ENCODE data around the gene CHADL.

The CHADL gene

DNA sequence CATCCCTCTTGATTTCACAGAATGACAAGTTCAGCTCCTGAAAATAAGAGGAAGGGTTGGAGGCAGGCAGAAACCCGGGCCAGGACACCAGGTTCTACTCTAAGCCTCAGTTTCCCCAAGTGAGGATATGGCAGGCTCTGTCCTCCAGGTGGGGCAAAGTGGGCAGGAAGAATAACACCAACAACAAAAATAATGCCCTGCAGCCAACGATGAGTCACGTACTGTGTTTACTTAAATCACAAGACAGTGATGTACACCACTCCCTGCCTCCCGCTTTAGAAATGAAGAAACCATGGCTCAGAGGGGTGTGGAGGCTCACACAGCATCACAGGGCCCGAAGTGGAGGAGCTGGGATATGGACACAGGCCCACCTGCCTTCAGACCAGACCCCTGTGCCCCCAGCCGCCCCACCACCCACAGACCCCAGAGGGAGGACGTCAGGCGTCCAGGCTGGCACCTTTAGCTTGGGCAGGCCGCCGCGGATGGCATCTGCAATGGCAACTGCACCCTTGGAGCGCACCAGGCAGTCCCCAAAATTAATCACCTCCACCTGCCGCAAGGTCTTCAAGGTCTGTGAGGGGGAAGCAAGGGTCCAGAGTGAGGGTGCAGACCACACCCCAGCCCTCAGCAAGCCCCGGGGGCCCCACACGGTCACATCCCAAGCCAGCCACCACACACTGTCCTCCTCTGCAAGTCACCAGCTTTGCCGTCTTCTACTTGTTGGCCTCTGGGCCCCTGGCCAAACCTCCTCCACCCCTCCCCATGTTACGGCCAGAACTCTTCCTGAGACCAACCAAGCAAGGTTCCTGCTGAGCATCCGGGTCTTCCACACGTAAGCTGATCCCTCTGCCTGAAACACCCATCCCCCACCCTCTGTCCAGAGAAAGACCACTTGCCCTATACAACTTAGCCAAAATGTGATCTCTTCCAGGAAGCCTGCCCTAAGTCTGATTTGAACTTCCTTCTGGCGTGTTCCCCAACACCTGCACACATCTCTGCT is 15.8 kb upstream of the CHADL start:
- DNase-seq (ENCODE audit: low read depth in 2 of 2) = no peak

DNA sequence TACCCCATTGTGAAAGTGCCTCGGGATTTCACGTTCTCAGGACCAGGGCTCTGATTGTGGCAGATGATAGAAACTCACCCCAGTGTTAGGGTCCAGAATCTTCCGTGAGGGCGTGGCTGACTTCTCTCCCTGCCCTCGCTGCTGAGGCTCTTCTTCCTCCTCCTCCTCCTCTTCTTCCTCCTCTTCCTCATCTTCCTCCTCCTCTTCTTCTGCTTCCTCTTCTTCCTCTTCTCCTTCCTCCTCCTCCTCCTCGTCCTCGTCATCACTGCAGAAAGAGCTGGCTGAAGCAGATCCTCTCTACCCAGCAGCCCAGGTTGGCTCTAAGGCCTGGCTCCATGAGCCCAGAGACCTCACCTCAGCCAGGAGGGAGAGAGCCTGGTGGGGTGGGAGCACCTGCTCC is 13.5 kb upstream of the CHADL start:
- no peak for DNase-seq (ENCODE audit: low read depth in 2 of 2)

DNA sequence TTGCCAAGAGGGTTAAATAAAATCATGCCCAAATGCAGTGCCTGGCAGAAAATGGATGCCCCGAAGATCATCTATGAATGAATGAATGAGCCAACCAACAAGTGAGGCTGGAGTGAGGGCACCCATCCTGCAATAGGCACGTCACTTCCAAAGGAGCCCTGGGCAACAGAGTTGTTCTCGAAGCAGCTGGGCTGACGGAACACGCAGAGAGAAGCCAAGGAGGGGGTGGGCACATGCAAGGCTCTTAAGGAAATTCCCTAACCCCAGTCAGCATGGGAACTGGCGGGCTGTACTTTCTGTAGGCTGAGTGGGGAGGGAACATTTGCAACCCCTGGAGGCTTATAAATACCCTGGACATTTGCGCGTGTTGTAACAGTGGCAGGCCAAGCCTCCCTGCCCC is 11.6 kb upstream of the CHADL start:
- no peak for DNase-seq (ENCODE audit: low read depth in 2 of 2)

DNA sequence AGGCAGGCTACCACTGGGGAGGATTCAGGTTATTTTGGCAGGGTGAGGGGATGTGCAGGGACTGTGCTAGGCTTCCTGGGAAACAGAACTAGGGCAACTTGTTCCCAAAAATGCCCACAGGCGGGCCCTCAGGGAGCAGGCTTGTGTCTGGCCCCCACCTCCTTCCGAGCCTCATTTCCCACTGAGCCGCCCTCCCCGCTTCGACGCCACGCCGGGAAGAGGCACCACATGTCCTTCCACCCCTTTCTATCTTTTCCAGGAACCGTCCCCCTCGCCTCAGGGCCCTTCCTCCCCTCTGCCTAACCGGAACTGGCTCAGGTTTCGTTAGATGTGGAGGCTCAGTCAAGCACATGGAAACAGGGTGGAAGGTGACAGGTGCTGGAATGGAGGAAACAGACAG is 9.4 kb upstream of the CHADL start:
- no peak for DNase-seq (ENCODE audit: low read depth in 2 of 2)

DNA sequence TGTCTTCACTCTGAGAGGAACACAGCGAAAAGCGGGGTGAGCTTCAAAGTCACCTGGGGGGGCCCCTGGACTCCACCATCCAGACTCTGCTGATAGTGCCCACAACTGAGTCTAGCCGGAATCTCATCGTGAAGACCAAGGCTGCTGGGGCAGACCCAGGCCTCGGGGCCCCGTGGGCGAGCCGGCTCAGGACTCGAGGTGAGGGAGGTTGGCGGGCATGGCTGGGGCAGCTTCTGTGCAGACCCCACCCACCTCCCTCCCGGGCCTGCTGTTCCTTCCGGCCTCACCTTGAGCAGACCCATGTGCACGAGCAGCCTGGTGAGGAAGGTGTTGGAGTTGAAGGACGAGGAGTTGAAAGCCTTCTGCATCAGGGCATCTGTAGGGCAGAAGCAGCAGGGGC is 8.7 kb upstream of the CHADL start:
- no peak for DNase-seq (ENCODE audit: low read depth in 2 of 2)

DNA sequence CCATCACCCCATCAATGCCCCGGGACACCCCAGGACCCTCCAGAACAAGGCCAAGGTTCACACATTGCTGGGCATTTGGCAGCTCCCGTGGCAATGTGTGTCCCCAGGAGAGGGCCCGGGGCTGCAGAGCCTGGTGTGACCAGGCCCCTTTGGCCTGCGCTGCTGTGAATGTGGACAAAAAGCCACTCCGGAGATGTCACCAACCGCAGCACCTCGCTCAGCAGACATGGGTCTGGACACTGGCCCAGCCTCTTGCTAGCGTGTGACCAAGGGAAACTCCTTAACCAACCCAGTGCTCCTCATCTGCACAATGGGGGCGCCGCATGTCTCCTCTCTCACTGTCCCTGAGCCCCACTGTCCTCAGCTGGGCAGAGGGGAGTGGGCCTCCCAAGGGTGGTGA is 8.0 kb upstream of the CHADL start:
- no peak for DNase-seq (ENCODE audit: low read depth in 2 of 2)

DNA sequence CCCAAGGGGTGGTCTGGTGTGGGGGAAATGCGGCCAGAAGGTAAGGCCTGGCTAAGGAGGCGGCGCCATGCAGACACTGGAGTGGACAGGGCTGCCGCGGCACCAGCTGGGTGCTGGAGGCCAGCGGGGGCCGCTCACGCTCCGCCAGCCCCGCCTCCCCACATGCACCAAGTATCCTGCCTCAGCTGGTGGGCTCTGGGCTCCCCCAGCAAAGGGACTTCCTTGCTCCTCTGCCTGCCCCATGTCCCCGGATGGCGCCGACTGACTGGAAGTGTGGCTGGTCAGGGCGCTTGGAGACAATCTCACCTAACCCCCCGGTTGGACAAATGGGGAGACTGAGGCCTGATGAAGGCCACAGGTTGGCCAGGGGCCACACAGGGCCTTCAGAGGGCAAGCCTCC is 7.6 kb upstream of the CHADL start:
- no peak for DNase-seq (ENCODE audit: low read depth in 2 of 2)

DNA sequence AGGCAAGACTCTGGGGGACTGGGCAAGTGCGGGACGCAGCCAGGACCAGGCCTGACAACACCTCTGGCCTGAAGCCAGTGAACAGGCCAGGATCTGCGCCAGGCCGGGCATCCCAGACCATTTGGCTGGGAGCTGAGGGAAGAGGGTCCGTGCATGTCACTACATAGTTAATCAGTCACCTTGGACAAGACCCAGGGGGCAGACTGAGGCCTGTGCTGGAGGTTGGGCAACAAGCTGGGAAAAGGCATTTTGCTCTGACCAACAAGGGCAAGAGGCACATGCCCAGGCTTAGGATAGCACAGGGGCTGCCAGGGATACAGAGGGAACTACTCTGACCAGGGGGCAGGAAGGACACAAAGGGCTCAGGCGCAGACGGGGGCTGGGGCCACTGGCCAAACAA is 7.0 kb upstream of the CHADL start:
- DNase-seq (ENCODE audit: low read depth in 2 of 2) = no peak

DNA sequence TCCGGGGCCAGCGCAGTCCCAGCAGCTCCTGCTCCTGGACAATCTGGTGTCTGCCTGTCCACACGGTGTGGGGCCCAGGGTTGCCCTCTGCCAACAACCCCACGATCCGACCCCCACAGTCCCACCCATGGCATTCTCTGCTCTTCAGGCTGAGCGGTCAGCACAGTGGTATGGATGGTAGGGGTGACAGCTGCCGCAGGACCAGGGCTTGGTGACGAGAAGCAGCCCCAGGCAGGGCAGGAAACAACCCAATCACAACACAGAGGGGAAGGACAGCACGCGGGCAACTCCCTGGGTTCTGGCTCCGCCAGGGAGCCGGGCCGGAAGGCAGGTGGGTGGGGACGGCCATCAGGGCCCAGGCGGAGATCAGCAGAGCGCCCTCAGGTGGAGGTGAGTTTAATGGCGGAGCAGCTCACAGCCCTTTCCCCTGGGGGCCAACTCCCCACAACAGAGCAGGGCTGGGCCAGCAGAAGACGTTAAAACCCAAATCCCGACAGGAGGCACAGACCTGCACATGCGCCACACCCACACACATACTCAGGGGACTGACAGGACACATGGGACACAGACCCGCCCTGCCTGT is 5.3 kb upstream of the CHADL start:
- DNase-seq (ENCODE audit: low read depth in 2 of 2) = no peak

DNA sequence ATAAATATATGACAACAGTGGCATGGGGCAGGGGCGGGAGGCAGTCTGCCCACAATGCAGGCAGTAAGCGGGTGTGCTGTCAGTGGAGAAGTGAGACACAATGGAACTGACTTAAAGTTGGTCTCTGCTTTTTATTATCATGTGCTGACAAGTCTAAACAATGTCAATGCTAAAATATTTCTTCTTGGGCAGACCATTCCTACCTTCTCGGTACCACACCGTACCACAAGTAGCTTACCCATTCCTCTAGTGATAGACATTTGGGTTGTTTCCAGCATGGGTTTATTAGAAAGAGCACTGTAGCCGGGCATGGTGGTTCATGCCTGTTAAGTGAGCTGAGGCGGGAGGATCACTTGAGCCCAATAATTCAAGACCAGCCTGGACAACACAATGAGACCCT is 2.6 kb upstream of the CHADL start:
- no peak for DNase-seq (ENCODE audit: low read depth in 2 of 2)

DNA sequence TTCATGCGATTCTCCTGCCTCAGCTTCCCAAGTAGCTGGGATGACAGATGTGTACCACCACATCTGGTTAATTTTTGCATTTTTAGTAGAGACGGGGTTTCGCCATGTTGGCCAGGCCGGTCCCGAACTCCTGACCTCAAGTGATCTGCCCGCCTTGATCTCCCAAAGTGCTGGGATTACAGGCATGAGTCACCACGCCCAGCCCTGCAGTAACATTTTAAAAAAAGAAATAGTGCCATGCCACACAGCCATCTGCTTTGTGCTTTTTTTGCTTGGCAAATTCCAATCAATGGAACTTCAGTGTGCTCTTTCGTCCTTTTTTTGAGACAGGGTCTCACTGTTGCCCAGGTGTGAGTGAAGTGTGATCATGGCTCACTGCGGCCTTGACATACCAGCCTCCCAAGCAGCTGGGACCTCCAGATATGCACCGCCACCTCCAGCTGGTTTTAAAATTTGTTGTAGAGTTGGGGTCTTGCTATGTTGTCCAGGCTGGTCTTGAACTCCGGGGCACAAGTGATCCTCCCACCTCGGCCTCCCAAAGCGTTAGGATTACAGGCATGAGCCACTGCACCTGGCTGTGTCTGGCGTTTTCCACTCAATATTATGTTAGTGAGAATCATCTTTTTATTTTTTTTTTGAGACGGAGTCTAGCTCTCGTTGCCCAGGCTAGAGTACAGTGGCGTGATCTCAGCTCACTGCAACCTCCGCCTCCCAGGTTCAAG is 1.8 kb upstream of the CHADL start:
- DNase-seq (ENCODE audit: low read depth in 2 of 2) = no peak

DNA sequence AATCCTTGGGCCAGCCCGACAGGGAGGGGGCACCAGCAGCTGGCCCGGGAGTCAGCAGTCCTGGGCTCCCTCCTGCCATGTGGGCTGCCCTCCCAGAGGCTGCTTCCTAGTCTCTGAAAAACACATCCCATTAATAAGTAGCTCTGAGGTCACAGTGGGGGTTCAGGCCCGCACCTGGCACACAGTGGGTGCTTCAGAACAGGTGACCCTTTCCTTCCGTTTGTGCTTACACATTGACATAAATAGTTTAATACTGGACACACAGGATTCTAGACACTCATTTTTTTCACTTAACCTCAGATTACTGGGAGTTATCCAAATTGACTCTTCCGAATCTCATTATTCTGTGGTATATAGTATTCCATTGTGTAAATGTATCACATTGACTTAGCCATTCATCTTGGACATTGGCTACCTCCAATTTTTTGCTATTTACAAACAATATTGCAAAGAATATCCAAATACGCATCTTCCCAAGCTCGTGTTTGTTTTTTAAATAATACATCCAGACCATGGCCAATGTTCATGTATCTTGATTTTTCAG is 474 bp upstream of the CHADL start:
- no peak for DNase-seq (ENCODE audit: low read depth in 2 of 2)

DNA sequence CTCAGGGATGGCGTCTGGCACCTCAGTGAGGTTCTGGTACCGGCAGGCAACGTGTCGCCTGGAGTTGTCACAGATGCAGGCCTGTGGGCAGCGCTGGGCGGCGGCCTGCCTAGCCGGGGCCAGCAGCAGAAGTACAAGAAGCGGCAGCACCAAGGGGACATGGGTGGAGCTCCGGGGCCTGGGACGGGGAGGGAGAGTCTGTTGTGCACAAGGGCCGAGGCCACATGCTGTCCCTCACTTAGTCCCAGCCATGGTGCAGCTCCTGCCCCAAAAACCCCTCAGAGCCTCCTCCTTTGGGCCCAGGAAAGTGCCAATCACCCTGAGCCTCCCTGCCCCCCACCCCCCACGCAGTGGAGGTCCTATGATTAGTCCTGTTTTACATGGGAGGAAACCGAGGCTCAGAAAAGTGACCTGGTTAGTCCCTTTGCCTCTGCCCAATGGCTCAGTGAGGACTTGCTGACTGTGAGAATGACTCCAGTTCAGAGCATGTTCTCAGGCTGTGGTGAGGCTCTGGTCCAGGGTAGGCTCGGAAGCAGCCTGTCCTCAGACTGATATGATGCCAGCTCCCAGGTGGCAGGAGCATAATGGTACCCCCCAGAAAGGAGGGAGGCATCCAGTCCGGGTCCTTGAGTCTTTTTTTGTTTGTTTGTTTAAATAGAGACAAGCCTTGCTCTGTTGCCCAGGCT is 1.1 kb downstream of the CHADL start:
- no peak for DNase-seq (ENCODE audit: low read depth in 2 of 2)

DNA sequence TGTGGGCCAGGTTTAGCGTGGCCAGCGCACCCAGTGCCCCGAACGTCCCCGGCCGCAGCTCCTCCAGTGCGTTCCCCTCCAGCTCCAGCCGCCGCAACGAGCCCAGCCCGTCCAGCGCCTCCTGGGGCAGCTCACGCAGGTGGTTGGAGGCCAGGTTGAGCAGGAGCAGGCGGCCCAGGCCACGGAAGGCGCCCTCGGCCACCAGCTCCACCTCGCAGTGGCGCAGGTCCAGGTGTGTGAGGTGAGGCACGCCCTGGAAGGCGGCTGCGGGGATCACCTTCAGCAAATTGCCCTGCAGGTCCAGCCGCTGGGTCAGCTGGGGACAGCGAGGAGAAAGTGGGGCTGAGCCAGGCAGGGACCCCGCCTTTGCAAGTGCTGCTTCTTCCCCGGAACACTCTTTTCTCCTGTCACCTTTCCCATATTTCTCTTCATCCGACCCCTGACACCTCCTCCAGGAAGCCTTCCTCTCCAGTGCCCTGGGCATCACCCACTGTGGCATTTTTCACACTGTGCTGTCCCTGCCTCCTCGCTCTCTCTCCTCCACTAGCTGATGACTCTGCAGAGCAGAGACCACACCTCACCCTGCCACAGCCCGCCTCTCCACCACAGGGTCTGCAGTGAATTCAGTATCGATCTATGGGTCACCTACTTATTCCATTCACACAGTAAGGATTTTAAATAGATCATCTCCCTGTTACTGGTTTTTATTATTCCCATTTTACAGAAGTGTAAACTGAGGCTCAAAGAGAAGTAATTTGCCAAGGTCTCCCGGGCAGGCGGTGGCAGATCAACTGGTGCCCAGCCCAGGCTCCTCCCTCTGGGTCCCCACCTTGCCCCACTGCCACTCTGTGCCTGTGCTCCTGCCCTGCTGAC is 1.9 kb downstream of the CHADL start:
- DNase-seq (ENCODE audit: low read depth in 2 of 2) = no peak

DNA sequence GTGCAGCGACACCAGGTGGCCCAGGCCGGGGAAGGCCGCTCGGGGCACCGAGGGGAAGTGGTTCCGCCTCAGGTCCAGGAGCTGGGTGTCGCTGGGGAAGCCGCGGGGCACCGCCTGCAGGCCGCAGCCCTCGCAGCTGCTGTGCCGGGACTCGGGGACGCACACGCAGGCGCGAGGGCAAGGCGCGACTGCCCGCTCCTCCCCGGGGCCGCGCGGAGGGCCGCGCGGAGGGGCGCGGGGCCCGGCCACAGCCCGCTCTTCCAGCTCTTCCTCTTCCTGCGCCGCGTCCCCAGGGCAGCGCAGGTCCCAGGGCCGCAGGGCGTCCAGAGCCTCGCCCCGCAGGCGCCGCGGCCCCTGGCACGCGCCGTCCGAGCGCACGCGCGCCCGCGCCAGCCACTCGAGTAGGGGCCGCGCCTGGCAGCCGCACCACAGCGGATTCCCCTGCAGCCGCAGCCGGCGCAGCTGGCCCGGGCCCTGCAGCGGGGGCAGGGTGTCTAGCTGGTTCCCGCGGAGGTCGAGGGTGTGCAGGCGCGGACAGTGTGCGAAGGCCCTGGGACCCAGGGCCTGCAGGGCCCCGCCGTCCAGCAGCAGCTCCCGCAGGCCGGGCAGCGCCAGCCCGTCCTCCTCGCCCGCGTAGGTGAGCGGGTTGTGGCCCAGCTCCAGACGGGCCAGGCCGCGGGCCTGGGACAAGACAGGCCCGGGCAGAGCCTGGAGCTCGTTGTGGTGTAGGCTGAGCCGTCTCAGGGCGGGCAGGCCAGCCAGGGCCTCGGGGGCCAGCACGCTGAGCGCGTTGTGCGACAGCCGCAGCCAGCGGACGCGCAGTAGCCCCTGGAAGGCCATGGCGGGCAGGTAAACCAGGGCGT is 2.8 kb downstream of the CHADL start:
- DNase-seq (ENCODE audit: low read depth in 2 of 2) = peak; percentile 58 to 69

DNA sequence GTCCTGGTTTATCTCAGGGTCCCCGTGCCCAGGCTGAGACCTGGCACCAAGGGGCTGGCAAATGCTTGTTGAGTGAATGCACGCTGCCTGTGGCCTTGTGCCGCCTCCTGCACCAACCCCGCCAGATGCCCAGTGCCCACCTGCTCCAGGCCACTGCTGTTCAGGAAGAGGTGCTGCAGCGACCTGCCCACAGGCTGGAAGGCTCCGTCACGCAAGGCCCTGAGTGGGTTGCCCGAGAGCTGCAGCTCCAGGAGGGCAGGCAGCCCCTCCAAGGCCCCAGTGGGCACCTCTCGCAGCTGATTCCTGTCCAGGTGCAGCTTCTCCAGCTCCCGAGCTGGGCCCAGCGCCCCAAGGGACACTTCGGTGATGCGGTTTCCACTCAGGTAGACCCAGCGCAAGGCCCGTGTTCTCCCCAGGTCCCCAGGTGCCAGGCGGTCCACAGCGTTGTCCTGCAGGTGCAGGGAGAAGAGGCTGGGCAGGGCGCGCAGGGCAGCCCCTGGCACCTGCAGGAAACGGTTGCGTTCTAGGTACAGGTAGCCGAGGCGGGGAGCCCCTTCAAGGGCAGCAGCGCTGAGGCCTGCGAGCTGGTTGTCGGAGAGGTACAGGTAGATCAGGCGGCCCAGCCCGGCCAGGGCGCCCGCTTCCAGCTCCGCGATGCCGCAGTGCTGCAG is 3.6 kb downstream of the CHADL start:
- DNase-seq (ENCODE audit: low read depth in 2 of 2) = no peak

DNA sequence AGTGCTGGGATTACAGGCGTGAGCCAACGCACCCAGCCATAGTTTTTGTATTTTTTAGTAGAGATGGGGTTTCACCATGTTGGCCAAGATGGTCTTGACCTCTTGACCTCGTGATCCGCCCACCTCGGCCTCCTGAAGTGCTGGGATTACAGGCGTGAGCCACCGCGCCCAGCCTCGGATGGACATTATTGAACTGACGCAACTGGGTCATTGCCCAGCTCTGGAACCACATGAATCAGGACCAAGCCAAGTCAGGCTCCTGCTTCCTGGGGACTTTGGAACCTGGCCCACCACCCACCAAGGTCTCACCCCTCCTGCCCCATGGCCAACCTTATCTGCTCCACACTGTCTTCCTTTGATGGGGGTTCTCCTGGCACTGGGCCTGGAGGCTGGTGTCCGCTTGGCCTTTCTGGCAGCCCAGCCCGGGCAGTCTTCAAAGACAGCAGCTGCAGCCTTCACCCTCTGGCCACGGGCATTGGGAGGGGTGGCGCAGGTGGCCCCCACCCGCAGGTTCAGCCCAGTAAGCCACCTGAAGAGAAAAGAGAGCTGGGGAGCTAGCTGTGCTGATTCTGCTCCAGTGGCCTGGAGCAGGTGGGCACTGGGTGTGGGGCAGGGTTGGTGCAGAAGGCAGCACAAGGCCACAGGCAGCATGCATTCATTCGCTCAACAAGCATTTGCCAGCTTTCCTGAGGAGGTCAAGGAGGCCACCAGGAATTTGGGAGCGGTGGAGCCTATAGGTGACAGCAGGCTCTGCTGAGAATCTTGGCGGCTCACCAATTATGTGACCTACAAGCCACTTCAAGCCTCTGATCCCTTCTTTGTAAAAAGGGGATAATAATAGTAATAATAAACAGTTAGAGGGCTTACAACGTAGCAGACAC is 5.7 kb downstream of the CHADL start:
- no peak for DNase-seq (ENCODE audit: low read depth in 2 of 2)

DNA sequence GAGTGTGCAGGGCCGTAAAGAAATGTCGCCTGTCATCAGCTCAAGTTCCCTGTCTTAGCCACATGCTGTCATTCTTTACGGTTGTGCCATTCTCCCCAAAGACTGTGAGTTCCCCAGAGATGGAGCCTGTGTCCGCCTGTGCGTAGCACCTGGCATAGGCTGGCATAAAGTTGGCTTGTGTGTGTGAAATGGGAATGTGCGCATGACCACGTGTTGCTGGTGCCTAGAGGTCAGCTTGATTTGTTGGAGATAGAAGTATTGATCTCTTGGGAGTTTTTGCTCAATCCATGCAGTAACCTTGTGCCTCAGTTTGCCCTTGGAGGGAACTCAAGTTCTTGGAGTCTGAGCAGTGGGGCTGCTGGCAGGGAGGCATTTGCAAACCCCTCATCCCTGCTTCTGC is 9.4 kb downstream of the CHADL start:
- DNase-seq (ENCODE audit: low read depth in 2 of 2) = no peak

Measured in activated CD4-positive, alpha-beta T cell treated with anti-CD3 and anti-CD28 coated beads for 24 hours (primary cell).